GM12892 (cell line): ENCODE results near the gene PROB1.
A peak's percentile ranks its signal among the peaks of the same experiment; 100 is the strongest.
"Not testable (repeated sequence)": the region's sequence is repeated elsewhere in the genome, so short reads cannot be mapped to it uniquely, and the experiment has no call there.

Source experiments
- DNase-seq: peaks from one replicate; pipeline ENCODE4 v3.0.0; 2011; ENCODE audit not compliant: insufficient read length
- FAIRE-seq: peaks from 2 replicates; lab custom pipeline; 2011; peaks lifted over from hg19 to GRCh38; lab: Jason Lieb, UNC
- POLR2A ChIP-seq: IDR thresholded peaks from 2 replicates; pipeline ENCODE4 v1.6.1; 2011; ENCODE audit warnings: low read depth, low read length, control low read depth
- POLR2AphosphoS5 ChIP-seq: IDR thresholded peaks from 2 replicates; pipeline ENCODE4 v1.6.1; 2011; ENCODE audit warnings: low read depth, low read length, control low read depth
- TAF1 ChIP-seq: IDR thresholded peaks from 2 replicates; pipeline ENCODE4 v1.6.1; 2011; ENCODE audit warnings: low read depth, mild to moderate bottlenecking, control low read depth, low read length, borderline replicate concordance

The PROB1 gene

GRCh38 chr5:139369181-139369580, 25.7 kb downstream of the PROB1 start:
- DNase-seq (no peak), FAIRE-seq (no peak)
- no peak for TF ChIP-seq TAF1
- no peak for TF ChIP-seq POLR2AphosphoS5
- TF ChIP-seq POLR2A = no peak

DNA sequence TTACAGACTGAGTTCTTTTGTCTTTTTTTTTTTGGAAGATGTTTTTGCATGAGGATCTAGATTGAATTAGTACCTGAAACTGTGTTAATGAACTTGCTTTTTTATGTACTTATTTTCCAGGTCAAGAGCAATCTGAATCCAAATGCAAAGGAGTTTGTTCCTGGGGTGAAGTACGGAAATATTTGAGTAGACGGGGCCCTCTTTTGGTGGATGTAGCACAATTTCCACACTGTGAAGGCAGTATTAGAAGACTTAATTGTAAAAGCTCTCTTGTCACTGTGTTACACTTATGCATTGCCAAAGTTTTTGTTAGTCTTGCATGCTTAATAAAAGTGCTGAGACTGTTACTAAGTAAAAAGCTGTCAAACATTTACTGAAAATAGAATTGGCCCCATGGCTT, 26.3 kb downstream of the PROB1 start:
- TF ChIP-seq TAF1 (no peak), POLR2AphosphoS5 (no peak), POLR2A (no peak)
- DNase-seq = no peak

GRCh38 chr5:139364466-139364865, 30.4 kb downstream of the PROB1 start:
- FAIRE-seq (no peak), DNase-seq (no peak)
- TF ChIP-seq POLR2A = no peak
- no peak for TF ChIP-seq POLR2AphosphoS5
- no peak for TF ChIP-seq TAF1

More for the DNA sequence above, 26.3 kb downstream of the PROB1 start:
- no peak for FAIRE-seq

DNA sequence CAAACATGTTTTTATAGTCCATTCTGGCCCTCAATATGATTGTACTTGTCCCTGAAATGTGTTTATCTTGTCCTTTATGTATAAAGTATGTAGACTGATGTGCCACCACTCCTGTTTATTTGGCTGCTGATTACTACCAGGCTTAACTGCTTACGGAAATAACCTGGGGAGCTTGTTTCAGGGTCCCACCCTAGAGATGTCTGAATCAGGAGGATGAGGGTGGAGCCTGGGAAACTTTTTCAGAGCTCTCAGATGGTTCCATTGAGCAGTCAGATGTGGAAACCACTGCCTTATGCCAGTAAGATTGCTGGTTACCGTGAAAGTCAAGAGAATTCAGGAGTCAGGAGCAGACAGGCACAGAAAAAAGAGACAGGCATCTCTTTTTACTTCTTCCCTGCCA, 31.0 kb downstream of the PROB1 start:
- DNase-seq (no peak), FAIRE-seq (peak; percentile 27)
- TF ChIP-seq TAF1 (no peak), POLR2A (no peak), POLR2AphosphoS5 (no peak)

GRCh38 chr5:139361835-139362429, 33.0 kb downstream of the PROB1 start:
- no peak for FAIRE-seq
- no peak for DNase-seq
- TF ChIP-seq POLR2AphosphoS5 (no peak), TAF1 (no peak), POLR2A (no peak)

GRCh38 chr5:139360384-139360783, 34.5 kb downstream of the PROB1 start:
- FAIRE-seq = no peak
- TF ChIP-seq TAF1 = no peak
- no peak for TF ChIP-seq POLR2AphosphoS5
- no peak for TF ChIP-seq POLR2A
- DNase-seq = no peak

DNA sequence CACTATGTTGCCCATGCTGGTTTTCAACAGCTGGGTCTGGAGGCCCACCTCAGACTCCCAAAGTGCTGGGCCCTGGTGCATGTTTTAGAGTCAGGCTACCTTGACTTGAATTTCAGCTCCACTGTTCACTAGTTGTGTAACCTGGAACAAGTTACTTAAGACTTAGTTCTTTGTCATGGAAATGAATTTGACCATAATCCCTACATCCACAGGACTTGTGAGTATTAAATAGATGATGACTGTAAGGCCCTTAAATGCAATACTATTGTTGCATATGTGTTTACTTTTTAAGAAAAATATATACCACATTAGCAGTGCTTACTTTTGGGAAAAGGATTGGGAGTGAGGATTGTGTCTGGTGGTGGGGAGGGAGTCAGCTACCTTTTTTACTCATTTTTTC, 36.8 kb downstream of the PROB1 start:
- FAIRE-seq (no peak), DNase-seq (no peak)
- TF ChIP-seq POLR2A (no peak), TAF1 (no peak), POLR2AphosphoS5 (no peak)

- DNase-seq, FAIRE-seq: not testable (repeated sequence)
Measured at GRCh38 chr5:139355900-139356299, 39.0 kb downstream of the PROB1 start.

GRCh38 chr5:139354186-139354585, 40.7 kb downstream of the PROB1 start:
- no peak for FAIRE-seq
- DNase-seq = no peak
- TF ChIP-seq TAF1 (no peak), POLR2AphosphoS5 (no peak), POLR2A (no peak)

DNA sequence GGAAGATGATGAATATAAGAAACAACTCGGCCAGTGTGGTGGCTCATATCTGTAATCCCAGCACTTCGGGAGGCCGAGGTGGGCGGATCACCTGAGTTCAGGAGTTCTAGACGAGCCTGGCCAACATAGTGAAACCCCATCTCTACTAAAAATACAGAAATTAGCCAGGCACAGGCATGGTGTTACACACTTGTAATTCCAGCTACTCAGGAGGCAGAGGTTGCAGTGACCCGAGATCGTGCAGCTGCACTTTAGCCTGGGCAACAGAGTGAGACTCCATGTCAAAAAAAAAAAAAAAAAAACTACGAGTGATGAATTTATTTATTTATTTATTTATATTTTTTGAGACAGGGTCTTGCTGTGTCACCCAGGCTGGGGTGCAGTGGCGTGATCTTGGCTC, 47.0 kb downstream of the PROB1 start:
- DNase-seq, FAIRE-seq: not testable (repeated sequence)

GRCh38 chr5:139345442-139345841, 49.5 kb downstream of the PROB1 start:
- not testable (repeated sequence) for DNase-seq

DNA sequence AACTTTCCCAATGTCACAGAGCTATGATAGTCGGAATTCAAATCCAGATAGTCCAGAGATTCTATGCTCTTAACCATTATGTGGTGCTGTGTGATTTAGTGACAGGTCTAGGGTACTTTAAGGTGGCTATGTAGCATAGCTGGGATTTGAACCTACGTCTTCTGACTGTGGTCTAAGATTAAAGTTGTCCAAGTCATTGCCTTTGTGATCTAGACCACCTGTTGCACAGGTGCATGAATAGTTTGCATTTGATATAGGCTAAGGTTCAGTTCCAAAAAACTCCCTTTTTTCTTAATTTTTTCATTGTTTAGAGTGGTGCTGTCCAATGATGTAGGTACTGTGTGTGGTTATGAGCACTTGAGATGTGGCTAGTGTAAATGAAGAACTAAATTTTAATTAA, 50.7 kb downstream of the PROB1 start:
- TF ChIP-seq POLR2A (no peak), TAF1 (no peak), POLR2AphosphoS5 (no peak)
- DNase-seq = no peak
- FAIRE-seq = no peak

More at GRCh38 chr5:139345442-139345841, 49.5 kb downstream of the PROB1 start:
- FAIRE-seq = not testable (repeated sequence)

GRCh38 chr5:139343476-139343875, 51.4 kb downstream of the PROB1 start:
- FAIRE-seq (no peak), DNase-seq (no peak)
- no peak for TF ChIP-seq POLR2AphosphoS5
- no peak for TF ChIP-seq TAF1
- no peak for TF ChIP-seq POLR2A

GRCh38 chr5:139342423-139342723, 52.5 kb downstream of the PROB1 start:
- DNase-seq (peak; percentile 72), FAIRE-seq (no peak)
- no peak for TF ChIP-seq POLR2A
- no peak for TF ChIP-seq TAF1
- no peak for TF ChIP-seq POLR2AphosphoS5
